Neural progenitor cell (in vitro differentiated cells): Measurements from ENCODE around the gene SFXN5. TPM values are rescaled to one million over a fixed set of nuclear protein-coding genes. Genes with fewer than 3 reads are reported as not detected.

Experiments used
- DNase-seq: peaks from one replicate; pipeline ENCODE4 v3.0.0-alpha.2; 2016; ENCODE audit warnings: low spot score
- H2AFZ ChIP-seq: fragments of 200-600 bp; sonication (generic); replicated peaks from 2 replicates; pipeline ENCODE4 v1.6.1; 2016; ENCODE audit warnings: antibody characterized with exemption
- H3F3A ChIP-seq: fragments of 200-600 bp; sonication (generic); 2 replicates; pipeline ENCODE4 v1.6.1; 2016; ENCODE audit warnings: antibody characterized with exemption, low read depth
- H3K27ac ChIP-seq: fragments of 200-600 bp; sonication (generic); 2 replicates; pipeline ENCODE4 v1.5.1; 2016; ENCODE audit warnings: mild to moderate bottlenecking
- H3K27me3 ChIP-seq: fragments of 200-600 bp; sonication (generic); 2 replicates; pipeline ENCODE4 v1.6.1; 2016; ENCODE audit warnings: mild to moderate bottlenecking, moderate library complexity
- H3K36me3 ChIP-seq: fragments of 200-600 bp; sonication (generic); 2 replicates; pipeline ENCODE4 v1.5.1; 2016
- H3K4me1 ChIP-seq: fragments of 200-600 bp; sonication (generic); 2 replicates; pipeline ENCODE4 v1.6.1; 2016; ENCODE audit warnings: mixed run types
- H3K4me2 ChIP-seq: fragments of 200-600 bp; sonication (generic); 2 replicates; pipeline ENCODE4 v1.6.1; 2016
- H3K4me3 ChIP-seq: fragments of 200-600 bp; sonication (generic); 2 replicates; pipeline ENCODE4 v1.5.1; 2016
- H3K79me2 ChIP-seq: fragments of 200-600 bp; sonication (generic); 2 replicates; pipeline ENCODE4 v1.6.1; 2016; ENCODE audit warnings: low read depth
- H3K9ac ChIP-seq: fragments of 200-600 bp; sonication (generic); 2 replicates; pipeline ENCODE4 v1.6.1; 2016
- H3K9me3 ChIP-seq: fragments of 200-600 bp; sonication (generic); 2 replicates; pipeline ENCODE4 v1.5.1; 2016; ENCODE audit warnings: low read depth
- H4K20me1 ChIP-seq: fragments of 200-600 bp; sonication (generic); 2 replicates; pipeline ENCODE4 v1.6.1; 2016; ENCODE audit warnings: low read depth
- H3K27ac Mint-ChIP-seq: 3 replicates; pipeline ENCODE4 v1.8.0; 2021; ENCODE audit warnings: mixed read lengths
- H3K27me3 Mint-ChIP-seq: 2 replicates; pipeline ENCODE4 v1.8.0; 2022; ENCODE audit warnings: low read depth, mild to moderate bottlenecking, inconsistent platforms, moderate library complexity, mixed read lengths; ENCODE audit not compliant: insufficient read depth
- H3K36me3 Mint-ChIP-seq: 3 replicates; pipeline ENCODE4 v1.8.0; 2021; ENCODE audit warnings: mixed read lengths
- H3K4me1 Mint-ChIP-seq: 3 replicates; pipeline ENCODE4 v1.8.0; 2021; ENCODE audit warnings: mixed read lengths
- H3K4me3 Mint-ChIP-seq: 3 replicates; pipeline ENCODE4 v1.8.0; 2021; ENCODE audit warnings: mild to moderate bottlenecking, moderate library complexity, mixed read lengths
- H3K9me3 Mint-ChIP-seq: 3 replicates; pipeline ENCODE4 v1.8.0; 2020; ENCODE audit warnings: mixed read lengths
- CTCF ChIP-seq: fragments of 200-600 bp; sonication (generic); IDR thresholded peaks from 2 replicates; pipeline ENCODE4 v1.5.1; 2017; ENCODE audit warnings: antibody characterized with exemption, mild to moderate bottlenecking
- EZH2 ChIP-seq: fragments of 200-600 bp; sonication (generic); IDR thresholded peaks from 2 replicates; pipeline ENCODE4 v1.6.1; 2017; ENCODE audit warnings: antibody characterized with exemption, mild to moderate bottlenecking, moderate library complexity
- EZH2phosphoT487 ChIP-seq: fragments of 200-600 bp; sonication (generic); IDR thresholded peaks from 2 replicates; pipeline ENCODE4 v1.6.1; 2017; ENCODE audit warnings: antibody characterized with exemption
- total RNA-seq: library from RNA; depleted of rRNA; stranded (reverse); fragments of >200 nt; gene quantifications from 2 replicates; pipeline ENCODE4 v1.2.3, GENCODE V29; 2015; ENCODE audit warnings: low replicate concordance

Gene SFXN5
- total RNA-seq, 1 donor from 2014 or later = 3.4 TPM

- H3K27ac Mint-ChIP-seq = no peak overlapping the region
- H3K9ac ChIP-seq = no peak overlapping the region
- H3K36me3 Mint-ChIP-seq = no peaks in the 10 kb centered on the region
- peaks cover 30% of the 10 kb centered on the region for H3K27me3 Mint-ChIP-seq
- no peak overlapping the region for H2AFZ ChIP-seq
- H3K4me1 ChIP-seq = peaks cover 25% of the 10 kb centered on the region
- peaks cover 79% of the 10 kb centered on the region for H4K20me1 ChIP-seq
- no peak overlapping the region for H3K4me3 Mint-ChIP-seq
- H3K79me2 ChIP-seq = no peaks in the 10 kb centered on the region
- H3K36me3 ChIP-seq = no peaks in the 10 kb centered on the region
- H3F3A ChIP-seq = peaks cover 27% of the 10 kb centered on the region
- TF ChIP-seq EZH2 (no peak), CTCF (no peak), EZH2phosphoT487 (no peak)
- DNase-seq = no peak
- no peak overlapping the region for H3K27ac ChIP-seq
- no peak overlapping the region for H3K4me2 ChIP-seq
- peaks cover 2% of the 10 kb centered on the region for H3K9me3 Mint-ChIP-seq
- H3K4me1 Mint-ChIP-seq = peaks cover 2% of the 10 kb centered on the region
- no peak overlapping the region for H3K4me3 ChIP-seq
- H3K9me3 ChIP-seq = no peaks in the 10 kb centered on the region
- peaks cover 100% of the 10 kb centered on the region for H3K27me3 ChIP-seq
Measured at GRCh38 chr2:72926368-72926767, 145.1 kb downstream of the SFXN5 start.

GRCh38 chr2:72925328-72925943, 146.1 kb downstream of the SFXN5 start:
- H3K9me3 Mint-ChIP-seq = peaks cover 2% of the 10 kb centered on the region
- no peak overlapping the region for H3K27ac Mint-ChIP-seq
- DNase-seq = peak; percentile 65
- H3K4me3 Mint-ChIP-seq = peak overlapping the region; percentile 56
- no peaks in the 10 kb centered on the region for H3K36me3 ChIP-seq
- H4K20me1 ChIP-seq = peaks cover 88% of the 10 kb centered on the region
- TF ChIP-seq EZH2phosphoT487 = peak; percentile 73
- TF ChIP-seq CTCF = no peak
- TF ChIP-seq EZH2 = peak; percentile 91
- peaks cover 25% of the 10 kb centered on the region for H3K4me1 ChIP-seq
- H3K27me3 ChIP-seq = peaks cover 100% of the 10 kb centered on the region
- H3F3A ChIP-seq = peaks cover 36% of the 10 kb centered on the region
- H3K79me2 ChIP-seq = no peaks in the 10 kb centered on the region
- H3K9me3 ChIP-seq = no peaks in the 10 kb centered on the region
- peak overlapping the region; percentile 38 for H3K4me3 ChIP-seq
- no peak overlapping the region for H3K9ac ChIP-seq
- no peak overlapping the region for H3K27ac ChIP-seq
- H3K27me3 Mint-ChIP-seq = peaks cover 39% of the 10 kb centered on the region
- H3K4me1 Mint-ChIP-seq = peaks cover 2% of the 10 kb centered on the region
- H3K36me3 Mint-ChIP-seq = no peaks in the 10 kb centered on the region
- peak overlapping the region; percentile 79 for H3K4me2 ChIP-seq
- no peak overlapping the region for H2AFZ ChIP-seq

- peaks cover 100% of the 10 kb centered on the region for H3K27me3 ChIP-seq
- H3K4me1 ChIP-seq = peaks cover 32% of the 10 kb centered on the region
- peak overlapping the region; percentile 38 for H3K4me3 ChIP-seq
- H3K4me3 Mint-ChIP-seq = peak overlapping the region; percentile 56
- H3K27ac ChIP-seq = no peak overlapping the region
- peaks cover 45% of the 10 kb centered on the region for H3F3A ChIP-seq
- H3K79me2 ChIP-seq = no peaks in the 10 kb centered on the region
- H3K4me2 ChIP-seq = peak overlapping the region; percentile 79
- H3K27ac Mint-ChIP-seq = no peak overlapping the region
- peaks cover 47% of the 10 kb centered on the region for H3K27me3 Mint-ChIP-seq
- peaks cover 2% of the 10 kb centered on the region for H3K9me3 Mint-ChIP-seq
- H2AFZ ChIP-seq = no peak overlapping the region
- peak; percentile 96 for TF ChIP-seq EZH2
- TF ChIP-seq EZH2phosphoT487 = peak; percentile 64
- no peak for TF ChIP-seq CTCF
- H3K4me1 Mint-ChIP-seq = peaks cover 2% of the 10 kb centered on the region
- no peak overlapping the region for H3K9ac ChIP-seq
- H3K9me3 ChIP-seq = no peaks in the 10 kb centered on the region
- peak; percentile 74 for DNase-seq
- H3K36me3 Mint-ChIP-seq = no peaks in the 10 kb centered on the region
- H3K36me3 ChIP-seq = no peaks in the 10 kb centered on the region
- peaks cover 96% of the 10 kb centered on the region for H4K20me1 ChIP-seq
Measured at GRCh38 chr2:72924353-72925240, 146.9 kb downstream of the SFXN5 start.
